ENCODE results near the gene LARGE2.
A peak's percentile ranks its signal among the peaks of the same experiment; 100 is the strongest.

LARGE2 gene

DNA sequence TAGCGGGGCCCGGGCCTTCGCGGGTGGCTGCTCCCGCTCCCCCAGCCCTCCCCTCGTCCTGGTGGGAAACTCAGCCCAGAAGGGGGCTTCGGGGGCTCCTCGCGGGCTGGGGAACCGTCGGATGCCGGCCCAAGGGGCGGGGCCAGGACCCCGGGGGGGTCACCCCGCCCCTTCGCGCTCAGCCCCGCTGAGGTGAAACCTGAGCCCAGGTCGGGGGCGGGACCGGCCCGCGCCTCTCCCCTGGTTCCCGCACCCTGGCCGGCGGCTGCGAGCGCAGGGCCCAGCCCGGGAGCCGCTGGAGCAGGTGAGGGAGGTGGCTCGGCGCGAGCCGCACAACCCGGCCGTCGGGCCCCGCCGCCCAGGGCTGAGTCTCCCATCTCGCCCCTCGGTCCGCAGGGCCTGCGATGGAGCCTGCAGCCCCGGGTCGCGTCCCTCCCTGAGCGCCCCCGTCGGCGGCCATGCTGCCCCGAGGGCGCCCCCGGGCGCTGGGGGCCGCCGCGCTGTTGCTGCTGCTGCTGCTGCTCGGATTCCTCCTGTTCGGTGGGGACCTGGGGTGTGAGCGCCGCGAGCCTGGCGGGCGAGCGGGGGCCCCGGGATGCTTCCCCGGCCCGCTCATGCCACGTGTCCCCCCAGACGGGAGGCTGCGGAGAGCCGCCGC, at the start of gene LARGE2:
Gene LARGE2, plus strand, starts transcription at position 232 of the 658 bp plus-strand sequence. Its CDS starts 227 bp downstream, at position 459.
- Histone ChIP-seq H3K27ac (no peak within 1 kb of the TSS), H3K9me3 (ENCODE audit: low read depth, low read length) (no peaks in the 10 kb centered on the region), H3K9ac (ENCODE audit: insufficient read length) (peak within 1 kb of the TSS; percentile 64), H3K4me3 (peak within 1 kb of the TSS; percentile 82), H3K36me3 (ENCODE audit: insufficient read depth, low read length) (no peaks in the 10 kb centered on the region)
- DNase-seq (ENCODE audit: low read depth, low spot score): no peak
- TF ChIP-seq POLR2AphosphoS5 (IDR thresholded peaks at IDR 0.05; ENCODE audit: borderline replicate concordance, low read depth, low read length) (no peak; the same call in 1 of the 2 replicates), EZH2 (IDR thresholded peaks at IDR 0.05) (no peak), FOXP2 (optimal IDR thresholded peaks at IDR 0.05; ENCODE audit: control extremely low read depth, extremely low read length, insufficient read depth) (no peak)

- DNase-seq (ENCODE audit: low read depth, low spot score): no peak
- Histone ChIP-seq H3K27ac (no peak overlapping the region), H3K4me3 (no peak overlapping the region), H3K36me3 (ENCODE audit: insufficient read depth, low read length) (peaks cover 26% of the 10 kb centered on the region), H3K9ac (ENCODE audit: insufficient read length) (no peak overlapping the region), H3K9me3 (ENCODE audit: low read depth, low read length) (no peaks in the 10 kb centered on the region)
- TF ChIP-seq EZH2 (IDR thresholded peaks at IDR 0.05) (no peak), FOXP2 (optimal IDR thresholded peaks at IDR 0.05; ENCODE audit: control extremely low read depth, extremely low read length, insufficient read depth) (no peak), POLR2AphosphoS5 (IDR thresholded peaks at IDR 0.05; ENCODE audit: borderline replicate concordance, low read depth, low read length) (no peak)
Measured at GRCh38 chr11:45876401-45876800, 46.1 kb upstream of the LARGE2 start.

GRCh38 chr11:45877221-45877620, 45.2 kb upstream of the LARGE2 start:
- no peak overlapping the region for H3K27ac ChIP-seq
- H3K4me3 ChIP-seq: no peak overlapping the region
- TF ChIP-seq EZH2 (IDR thresholded peaks at IDR 0.05) (no peak), POLR2AphosphoS5 (IDR thresholded peaks at IDR 0.05; ENCODE audit: borderline replicate concordance, low read depth, low read length) (no peak), FOXP2 (optimal IDR thresholded peaks at IDR 0.05; ENCODE audit: control extremely low read depth, extremely low read length, insufficient read depth) (no peak)
- no peaks in the 10 kb centered on the region for H3K9me3 ChIP-seq (ENCODE audit: low read depth, low read length)
- no peak overlapping the region for H3K9ac ChIP-seq (ENCODE audit: insufficient read length)
- H3K36me3 ChIP-seq (ENCODE audit: insufficient read depth, low read length): peaks cover 18% of the 10 kb centered on the region
- no peak for DNase-seq (ENCODE audit: low read depth, low spot score)

- Histone ChIP-seq H3K4me3 (no peak overlapping the region), H3K36me3 (ENCODE audit: insufficient read depth, low read length) (peaks cover 18% of the 10 kb centered on the region), H3K9ac (ENCODE audit: insufficient read length) (no peak overlapping the region), H3K9me3 (ENCODE audit: low read depth, low read length) (no peaks in the 10 kb centered on the region), H3K27ac (no peak overlapping the region)
- TF ChIP-seq POLR2AphosphoS5 (IDR thresholded peaks at IDR 0.05; ENCODE audit: borderline replicate concordance, low read depth, low read length) (no peak), EZH2 (IDR thresholded peaks at IDR 0.05) (no peak)
- DNase-seq (ENCODE audit: low read depth, low spot score): no peak
Measured at GRCh38 chr11:45877845-45878244, 44.6 kb upstream of the LARGE2 start.

- no peak for DNase-seq (ENCODE audit: low read depth, low spot score)
Measured at GRCh38 chr11:45879803-45880686, 42.4 kb upstream of the LARGE2 start.

DNA sequence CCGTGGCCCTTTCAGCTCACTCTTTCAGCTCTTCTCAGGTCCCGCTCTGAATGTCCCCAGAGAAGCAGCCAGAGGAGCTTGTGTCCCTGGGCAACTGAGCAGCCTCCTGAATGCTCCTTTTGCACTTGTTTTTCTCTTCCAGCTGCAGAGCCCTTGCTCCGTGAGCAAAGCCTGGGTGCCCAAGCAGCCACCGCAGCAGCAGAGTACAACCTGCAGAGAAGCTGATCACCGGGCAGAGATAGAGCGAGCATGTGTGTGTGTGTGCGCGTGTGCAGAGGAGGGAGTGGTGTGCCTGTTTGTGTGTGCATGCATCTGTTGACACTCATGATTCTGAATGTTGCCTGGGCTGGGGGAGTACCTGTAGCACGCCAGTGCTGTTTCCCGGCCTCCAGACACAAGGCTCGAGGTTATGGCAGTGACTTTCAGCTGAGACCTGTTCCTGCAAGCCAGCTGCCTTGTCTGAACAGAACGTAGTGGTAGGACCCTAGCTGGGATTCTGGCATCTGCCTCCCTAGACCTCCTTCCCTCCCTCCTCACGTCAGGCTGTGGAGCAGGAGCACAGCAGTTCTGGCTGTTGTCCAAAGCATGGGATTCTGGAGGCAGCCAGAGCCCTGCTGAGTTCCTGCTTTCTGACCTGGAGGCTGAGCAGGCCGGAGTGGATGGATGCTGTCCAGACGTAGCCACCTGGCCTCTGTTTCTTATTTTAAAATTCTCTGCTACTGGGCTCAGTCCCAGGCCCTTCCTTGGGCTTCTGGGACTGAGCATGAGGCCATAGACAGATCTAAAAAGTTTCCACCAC, 41.5 kb upstream of the LARGE2 start:
- no peak overlapping the region for H3K9ac ChIP-seq (ENCODE audit: insufficient read length)
- H3K4me3 ChIP-seq: no peak overlapping the region
- TF ChIP-seq EZH2 (IDR thresholded peaks at IDR 0.05) (no peak), POLR2AphosphoS5 (IDR thresholded peaks at IDR 0.05; ENCODE audit: borderline replicate concordance, low read depth, low read length) (no peak), FOXP2 (optimal IDR thresholded peaks at IDR 0.05; ENCODE audit: control extremely low read depth, extremely low read length, insufficient read depth) (no peak)
- peaks cover 7% of the 10 kb centered on the region for H3K36me3 ChIP-seq (ENCODE audit: insufficient read depth, low read length)
- no peak overlapping the region for H3K27ac ChIP-seq
- no peaks in the 10 kb centered on the region for H3K9me3 ChIP-seq (ENCODE audit: low read depth, low read length)
- DNase-seq (ENCODE audit: low read depth, low spot score): no peak

More at GRCh38 chr11:45879803-45880686, 42.4 kb upstream of the LARGE2 start:
- no peak for TF ChIP-seq EZH2 (IDR thresholded peaks at IDR 0.05)
- TF ChIP-seq POLR2AphosphoS5 (IDR thresholded peaks at IDR 0.05; ENCODE audit: borderline replicate concordance, low read depth, low read length): no peak
- no peak for TF ChIP-seq FOXP2 (optimal IDR thresholded peaks at IDR 0.05; ENCODE audit: control extremely low read depth, extremely low read length, insufficient read depth)
- peaks cover 11% of the 10 kb centered on the region for H3K36me3 ChIP-seq (ENCODE audit: insufficient read depth, low read length)
- H3K9ac ChIP-seq (ENCODE audit: insufficient read length): no peak overlapping the region
- no peak overlapping the region for H3K27ac ChIP-seq
- H3K9me3 ChIP-seq (ENCODE audit: low read depth, low read length): no peaks in the 10 kb centered on the region
- H3K4me3 ChIP-seq: no peak overlapping the region

- no peak for DNase-seq (ENCODE audit: low read depth, low spot score)
- TF ChIP-seq EZH2 (IDR thresholded peaks at IDR 0.05) (no peak), FOXP2 (optimal IDR thresholded peaks at IDR 0.05; ENCODE audit: control extremely low read depth, extremely low read length, insufficient read depth) (no peak), POLR2AphosphoS5 (IDR thresholded peaks at IDR 0.05; ENCODE audit: borderline replicate concordance, low read depth, low read length) (no peak)
- Histone ChIP-seq H3K9ac (ENCODE audit: insufficient read length) (no peak overlapping the region), H3K36me3 (ENCODE audit: insufficient read depth, low read length) (peaks cover 7% of the 10 kb centered on the region), H3K27ac (no peak overlapping the region), H3K9me3 (ENCODE audit: low read depth, low read length) (no peaks in the 10 kb centered on the region), H3K4me3 (no peak overlapping the region)
Measured at GRCh38 chr11:45881708-45882368, 40.6 kb upstream of the LARGE2 start.
